CD4-positive, alpha-beta T cell treated with Interleukin-4 for 4 hours (primary cell): Measurements from ENCODE around the gene RAB20.

Experiments used
- DNase-seq: peaks from one replicate; pipeline ENCODE4 v3.0.0-alpha.2; 2020

The RAB20 gene

DNA sequence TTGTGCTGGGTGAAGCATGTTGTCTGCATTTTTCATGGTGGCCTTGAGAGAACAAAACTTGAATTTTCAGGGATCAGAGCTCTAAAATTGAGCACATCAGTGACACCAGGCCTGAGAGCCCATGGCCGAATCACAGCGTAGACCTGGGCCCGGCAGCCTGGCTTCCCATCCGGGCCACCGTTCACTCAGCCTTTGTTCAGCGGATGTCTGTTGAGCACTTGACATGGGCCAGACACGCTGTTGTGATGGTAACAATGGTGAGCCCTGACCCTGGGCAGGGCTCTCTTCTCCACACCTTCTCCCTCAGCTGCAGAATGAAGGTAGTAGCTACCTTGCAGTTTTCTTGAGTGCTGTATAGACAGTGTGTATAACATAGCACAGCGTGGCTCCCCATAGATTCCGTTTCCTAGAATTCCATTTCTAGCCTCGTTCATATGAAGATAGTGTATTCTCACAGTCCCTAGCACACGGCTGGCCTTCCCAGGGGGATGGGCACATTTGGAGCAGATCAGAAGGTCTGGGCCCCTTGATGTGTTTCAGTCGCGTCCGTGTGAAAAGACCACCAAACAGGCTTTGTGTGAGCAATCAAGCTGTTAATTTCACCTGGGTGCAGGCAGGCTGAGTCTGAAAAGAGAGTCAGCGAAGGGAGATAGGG, 75.3 kb downstream of the RAB20 start:
- DNase-seq: no peak

DNA sequence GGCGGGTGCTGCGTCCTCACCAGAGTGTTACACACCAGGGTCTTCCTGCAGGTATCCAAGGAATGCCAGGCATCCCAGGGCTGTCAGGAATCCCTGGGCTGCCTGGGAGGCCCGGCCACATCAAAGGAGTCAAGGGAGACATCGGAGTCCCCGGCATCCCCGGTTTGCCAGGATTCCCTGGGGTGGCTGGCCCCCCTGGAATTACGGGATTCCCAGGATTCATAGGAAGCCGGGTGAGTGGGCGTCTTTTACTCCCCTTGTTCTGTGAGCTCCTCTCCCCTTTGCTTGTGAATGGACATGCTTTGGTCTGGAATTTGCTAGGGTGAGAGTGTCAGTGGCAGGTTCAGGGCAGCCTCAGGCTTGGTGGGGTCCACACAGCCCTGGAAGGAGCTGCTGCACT, 75.9 kb downstream of the RAB20 start:
- no peak for DNase-seq

DNA sequence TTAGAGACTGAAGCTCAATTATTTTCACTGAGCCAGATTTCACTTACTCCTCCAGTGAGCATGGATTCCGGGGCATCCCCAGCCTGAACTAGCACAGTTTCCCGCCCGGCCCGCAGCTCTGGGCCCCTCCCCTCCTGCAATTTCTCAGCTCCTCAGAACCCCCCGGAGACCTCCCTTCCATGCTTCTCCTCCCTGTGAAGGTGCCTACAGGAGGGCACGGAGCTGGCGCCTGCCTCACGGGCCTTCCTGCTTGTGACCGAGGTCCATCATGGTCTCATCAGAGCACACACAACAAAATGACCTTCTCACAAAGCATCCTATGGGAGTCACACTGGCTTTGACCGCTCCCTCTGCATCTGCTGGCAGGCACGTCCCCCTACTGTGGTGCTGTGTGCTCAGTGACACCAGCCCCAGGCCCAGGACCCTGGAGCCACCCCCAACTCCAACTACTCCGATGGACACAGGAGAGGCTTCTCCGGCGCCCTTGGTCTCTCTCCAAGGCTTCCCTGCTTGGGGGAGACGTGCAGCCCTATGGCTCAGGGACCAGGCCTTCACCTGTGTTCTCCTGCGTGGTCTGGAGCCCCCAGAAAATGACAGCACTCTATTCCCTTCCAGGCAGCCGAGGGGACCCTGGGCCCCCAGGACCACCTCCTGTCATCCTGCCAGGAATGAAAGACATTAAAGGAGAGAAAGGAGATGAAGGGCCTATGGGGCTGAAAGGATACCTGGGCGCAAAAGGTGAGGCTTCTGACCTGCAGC, 77.1 kb downstream of the RAB20 start:
- DNase-seq: no peak

DNA sequence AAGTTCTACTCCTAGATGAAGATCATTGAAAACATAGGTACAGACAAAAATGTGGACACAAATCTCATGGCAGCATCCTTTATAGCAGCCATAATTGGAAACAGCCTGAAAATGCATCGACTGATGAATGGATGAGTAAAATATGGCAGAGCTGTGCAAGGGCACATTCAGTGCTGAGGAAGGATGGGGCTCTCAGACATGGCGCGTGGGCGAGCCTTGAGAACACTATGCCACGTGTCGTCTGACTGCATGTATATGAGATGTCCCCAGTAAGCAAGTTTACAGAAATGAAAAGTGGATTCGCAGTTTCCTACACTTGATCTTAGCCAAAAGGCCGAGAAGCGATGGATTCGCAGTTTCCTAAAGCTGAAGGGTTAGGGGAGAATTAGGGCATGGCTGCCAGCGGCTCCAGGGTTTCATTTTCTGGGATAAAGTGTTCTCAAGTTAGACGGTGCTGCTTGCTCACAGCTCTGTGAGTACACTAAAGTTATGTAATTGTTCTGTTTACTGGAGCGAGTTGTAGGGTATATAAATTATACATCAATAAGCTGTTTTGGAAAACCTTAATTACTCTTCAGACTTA, 78.0 kb downstream of the RAB20 start:
- no peak for DNase-seq

DNA sequence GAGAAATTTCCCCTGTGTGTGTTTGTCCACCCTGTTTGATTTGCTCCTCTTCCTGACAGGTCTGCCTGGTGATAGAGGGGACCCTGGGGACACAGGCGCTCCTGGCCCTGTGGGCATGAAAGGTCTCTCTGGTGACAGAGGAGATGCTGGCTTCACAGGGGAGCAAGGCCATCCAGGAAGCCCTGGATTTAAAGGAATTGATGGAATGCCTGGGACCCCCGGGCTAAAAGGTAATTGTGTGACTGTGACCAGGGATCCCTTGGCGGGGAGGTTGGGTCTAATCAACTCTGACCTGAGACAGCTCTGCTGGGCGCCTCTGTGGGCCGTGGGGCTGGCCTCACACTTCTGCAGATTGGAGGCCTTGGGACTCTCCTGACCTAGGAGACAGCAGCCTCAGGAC, 81.4 kb downstream of the RAB20 start:
- DNase-seq: no peak

DNA sequence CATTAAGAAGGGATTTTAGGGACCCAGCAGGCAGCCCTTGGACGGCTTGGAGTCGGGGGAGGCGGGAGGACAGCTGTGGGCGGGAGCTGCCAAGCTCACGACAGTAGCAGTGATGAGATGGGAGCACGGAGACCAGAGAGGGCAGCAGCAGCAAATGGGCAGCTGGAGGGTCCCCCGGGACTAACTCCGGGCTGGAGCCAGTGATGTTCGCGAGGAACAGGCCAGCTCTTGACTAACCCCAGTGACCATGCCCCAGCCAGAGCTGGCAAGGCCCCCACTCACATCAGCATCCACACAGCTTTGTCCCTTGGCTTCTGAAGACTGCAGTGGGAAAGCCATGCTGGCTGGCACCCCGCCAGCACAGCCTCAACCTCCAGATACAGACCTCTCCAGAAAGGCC, 81.9 kb downstream of the RAB20 start:
- DNase-seq: no peak

DNA sequence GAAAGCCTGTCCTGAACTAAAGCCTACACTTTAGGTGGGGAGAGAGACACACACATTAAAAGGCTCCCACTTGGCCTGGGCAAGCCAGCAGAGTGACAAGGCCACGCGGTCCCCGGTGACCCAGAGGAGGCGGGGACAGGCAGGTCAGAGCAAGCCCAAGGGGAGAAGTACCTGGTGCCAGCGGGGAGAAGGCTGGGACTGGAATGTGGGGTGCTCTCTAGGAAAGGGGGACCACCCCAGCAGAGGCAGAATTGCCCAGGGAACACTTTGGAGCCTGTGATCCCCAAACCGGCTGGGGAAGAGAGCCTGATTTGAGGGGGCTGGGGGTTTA, 82.3 kb downstream of the RAB20 start:
- DNase-seq: no peak

DNA sequence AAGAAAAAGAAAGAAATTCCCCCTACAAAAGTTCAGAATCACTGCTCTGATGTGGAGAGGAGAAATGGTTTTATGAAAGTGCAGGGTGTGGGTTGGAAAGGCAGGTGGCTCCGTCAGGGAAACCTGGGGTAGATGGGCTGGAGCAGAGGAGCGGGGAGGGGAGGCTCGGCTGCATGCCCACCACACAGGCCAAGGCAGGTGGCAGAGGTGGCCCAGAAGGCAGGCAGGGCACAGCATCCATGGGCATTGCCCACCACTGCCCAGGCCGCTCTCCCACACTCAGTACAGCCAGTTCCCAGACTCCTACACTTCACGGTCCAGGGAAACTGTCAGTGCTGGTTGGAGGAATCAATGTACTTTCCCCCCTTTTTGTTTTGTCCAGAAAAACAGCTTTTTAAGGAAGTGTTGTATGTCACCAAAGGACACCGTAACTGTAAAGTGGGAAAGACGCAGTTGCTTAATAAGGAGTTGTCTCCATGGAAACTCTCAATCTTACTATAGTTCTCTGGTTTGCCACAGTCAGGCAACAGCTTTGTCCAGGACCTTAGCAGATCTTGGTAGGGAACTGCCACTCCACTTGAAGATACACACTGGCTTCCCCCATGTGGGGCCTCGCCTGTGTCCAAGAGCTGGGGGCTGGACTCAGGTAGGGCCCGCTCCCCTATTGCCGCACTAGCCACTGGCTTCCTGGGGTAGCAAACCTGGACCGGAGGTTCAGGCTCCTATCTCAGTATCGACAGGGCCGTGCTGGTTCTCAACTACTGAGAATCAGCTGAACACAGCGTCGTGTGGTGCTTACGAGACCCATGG, 82.9 kb downstream of the RAB20 start:
- no peak for DNase-seq

DNA sequence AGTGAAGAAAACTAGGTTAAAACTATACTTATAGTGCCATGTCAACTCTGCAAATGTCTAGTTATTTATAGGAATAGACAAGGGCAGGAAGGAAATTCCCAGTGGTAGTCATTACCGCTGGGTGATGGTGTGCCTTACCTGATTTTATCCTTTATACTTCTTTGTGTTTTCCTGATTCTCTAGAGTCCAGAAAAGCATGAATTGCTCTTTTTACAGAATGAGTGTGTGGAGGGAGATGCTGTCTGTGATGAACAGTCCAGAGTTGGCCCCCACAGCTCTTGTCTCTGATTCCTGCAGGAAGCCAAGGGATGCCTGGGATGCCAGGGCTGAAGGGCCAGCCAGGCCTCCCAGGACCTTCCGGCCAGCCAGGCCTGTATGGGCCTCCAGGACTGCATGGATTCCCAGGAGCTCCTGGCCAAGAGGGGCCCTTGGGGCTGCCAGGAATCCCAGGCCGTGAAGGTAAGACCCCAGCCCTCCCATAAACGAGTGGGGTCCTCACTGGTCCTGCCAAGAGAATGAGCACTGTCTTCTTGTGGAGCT, 83.7 kb downstream of the RAB20 start:
- DNase-seq: no peak

DNA sequence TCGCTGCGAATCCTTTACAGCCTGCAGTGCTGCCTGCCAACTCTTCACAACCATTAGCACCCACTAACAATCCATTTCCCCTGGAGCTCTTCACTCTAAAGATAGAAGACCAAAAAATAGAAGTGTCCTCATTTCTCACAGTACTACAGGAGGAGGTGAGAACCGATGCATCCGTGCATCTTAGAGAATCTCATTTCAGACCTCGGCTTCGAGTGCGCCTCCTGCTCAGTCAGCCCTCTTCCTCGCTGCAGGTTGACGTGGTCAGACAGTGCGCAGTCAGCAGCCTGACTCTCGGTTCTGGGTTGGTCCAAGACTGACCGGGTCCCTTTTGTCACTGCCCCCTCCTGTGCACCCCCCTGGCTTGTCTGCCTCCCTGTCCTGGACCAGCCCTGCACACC, 85.3 kb downstream of the RAB20 start:
- DNase-seq: no peak

DNA sequence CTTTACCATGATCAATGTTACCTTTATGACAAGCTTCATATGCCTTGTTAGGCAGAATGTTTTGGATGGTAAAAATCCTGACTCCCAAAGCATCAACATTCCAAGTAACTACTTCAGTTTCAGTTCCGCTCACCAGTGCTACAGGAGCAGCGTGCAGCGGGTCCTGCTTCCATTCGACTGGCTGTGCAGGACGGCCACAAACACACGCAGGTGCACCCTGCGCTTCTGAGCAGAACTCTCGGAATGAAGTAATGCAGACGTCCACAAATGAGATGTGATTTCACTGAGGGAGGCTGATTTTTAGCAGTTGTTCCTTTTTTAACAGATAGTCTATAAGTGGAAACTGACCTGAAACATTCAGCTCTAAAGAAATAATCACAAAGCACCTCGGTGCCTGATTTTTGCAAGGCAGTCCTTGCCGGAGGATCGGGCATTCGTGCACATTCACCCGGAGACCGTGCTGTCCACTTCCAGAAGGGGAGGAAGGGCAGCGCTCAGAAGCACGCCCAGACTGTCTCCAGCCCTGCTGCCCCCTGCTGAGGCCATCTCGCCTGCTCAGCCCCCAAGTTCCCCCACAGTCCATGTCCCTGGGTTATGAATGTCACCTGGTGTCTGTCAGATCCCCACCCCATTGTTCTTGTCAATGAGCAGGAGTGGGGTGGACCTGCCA, 85.8 kb downstream of the RAB20 start:
- DNase-seq: no peak

DNA sequence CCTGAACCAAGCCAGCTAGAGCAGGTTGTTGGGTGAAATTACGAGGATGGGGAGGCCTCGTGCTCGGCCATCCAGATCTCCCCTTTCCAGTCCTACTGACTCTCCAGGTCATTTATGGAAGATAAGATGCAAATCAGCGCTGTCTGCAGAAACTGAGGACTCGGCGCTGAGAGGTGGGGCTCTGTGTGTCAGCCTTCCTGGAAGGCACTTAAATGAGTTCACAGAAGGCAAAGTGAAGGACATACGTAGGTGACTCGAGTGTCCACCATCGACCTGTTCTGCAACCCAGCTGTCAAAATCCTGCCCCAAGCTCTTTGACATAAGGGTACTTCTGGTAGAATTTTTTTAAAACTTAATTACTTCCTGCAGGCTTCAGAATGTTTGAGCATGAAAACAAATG, 86.4 kb downstream of the RAB20 start:
- no peak for DNase-seq

DNA sequence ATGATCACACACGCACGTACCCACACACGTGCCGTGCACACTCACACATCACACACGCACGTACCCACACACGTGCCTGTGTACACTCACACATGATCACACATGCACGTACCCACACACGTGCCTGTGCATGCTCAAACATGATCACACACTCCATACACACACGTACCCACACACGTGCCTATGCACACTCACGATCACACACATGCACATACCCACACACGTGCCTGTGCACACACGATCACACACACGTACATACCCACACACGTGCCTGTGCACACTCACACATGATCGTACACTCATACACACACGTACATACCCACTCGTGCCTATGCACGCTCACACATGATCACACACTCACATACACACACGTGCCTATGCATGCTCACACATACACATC, 86.8 kb downstream of the RAB20 start:
- DNase-seq: no peak
